IPS-NIHi7 (cell line): ENCODE measurements around the gene ADCY1.

Source experiments
- DNase-seq: peaks from one replicate; pipeline ENCODE4 v3.0.0; 2012; ENCODE audit warnings: mixed read lengths; ENCODE audit errors: extremely low spot score

Gene ADCY1

GRCh38 chr7:45624392-45624760 is 50.2 kb downstream of the ADCY1 start:
- DNase-seq, result no peak

- no peak for DNase-seq
These were observed 50.9 kb downstream of the ADCY1 start for GRCh38 chr7:45625067-45625466.

- no peak for DNase-seq
These were observed 51.7 kb downstream of the ADCY1 start for GRCh38 chr7:45625714-45626440.

- DNase-seq, result no peak
These were observed 52.6 kb downstream of the ADCY1 start for GRCh38 chr7:45626441-45627430.

- no peak for DNase-seq
These were observed 53.7 kb downstream of the ADCY1 start for GRCh38 chr7:45627691-45628456.

- no peak for DNase-seq
These were observed 57.4 kb downstream of the ADCY1 start for GRCh38 chr7:45631569-45631968.

GRCh38 chr7:45636733-45637132 is 62.6 kb downstream of the ADCY1 start:
- no peak for DNase-seq

- DNase-seq, result no peak
These were observed 64.7 kb downstream of the ADCY1 start for GRCh38 chr7:45638916-45639315.

GRCh38 chr7:45642044-45642443 is 67.9 kb downstream of the ADCY1 start:
- DNase-seq, result no peak

- no peak for DNase-seq
These were observed 69.5 kb downstream of the ADCY1 start for GRCh38 chr7:45643630-45644029.

GRCh38 chr7:45644237-45644636 is 70.1 kb downstream of the ADCY1 start:
- DNase-seq, result no peak

- no peak for DNase-seq
These were observed 71.2 kb downstream of the ADCY1 start for GRCh38 chr7:45645141-45645969.

- no peak for DNase-seq
These were observed 72.1 kb downstream of the ADCY1 start for GRCh38 chr7:45646207-45646821.

GRCh38 chr7:45646996-45647825 is 73.0 kb downstream of the ADCY1 start:
- no peak for DNase-seq

- DNase-seq, result no peak
These were observed 74.0 kb downstream of the ADCY1 start for GRCh38 chr7:45647967-45648670.

- DNase-seq, result no peak
These were observed 74.5 kb downstream of the ADCY1 start for GRCh38 chr7:45648671-45648995.

GRCh38 chr7:45649560-45650346 is 75.6 kb downstream of the ADCY1 start:
- DNase-seq, result no peak
